Urinary bladder (tissue), 4 donors: ENCODE results near the gene AHDC1. TPM values are rescaled to one million over a fixed set of nuclear protein-coding genes. Genes with fewer than 3 reads are reported as not detected.
"Not testable (repeated sequence)": the region's sequence is repeated elsewhere in the genome, so short reads cannot be mapped to it uniquely, and the experiment has no call there.

ENCODE experiments used
- DNase-seq: peaks from one replicate; pipeline ENCODE4 v3.0.0-alpha.2; 2015; ENCODE audit errors: extremely low spot score
- H3K27ac ChIP-seq: one replicate; pipeline ENCODE4 v1.5.1; 2013; ENCODE audit warnings: low read depth, mild to moderate bottlenecking, moderate library complexity
- H3K36me3 ChIP-seq: one replicate; pipeline ENCODE4 v1.6.1; 2013; ENCODE audit warnings: mild to moderate bottlenecking, moderate library complexity; ENCODE audit not compliant: insufficient read depth
- H3K4me1 ChIP-seq: one replicate; pipeline ENCODE4 v1.6.1; 2013; ENCODE audit warnings: mild to moderate bottlenecking, moderate library complexity; ENCODE audit not compliant: insufficient read depth
- H3K4me3 ChIP-seq: one replicate; pipeline ENCODE4 v1.5.1; 2013; ENCODE audit warnings: low read depth, low read length
- WGBS: extraction: QIAGEN DNeasy Blood & Tissue Kit; methylation state at CpG from one replicate; pipeline ENCODE4 v1.1.7; 2013; 5-methylcytosine and 5-hydroxymethylcytosine counted together
- polyA plus RNA-seq: library from polyadenylated mRNA; stranded (reverse); fragments of 200-250 nt; gene quantifications from one replicate; pipeline ENCODE4 v1.2.3, GENCODE V29; 2013
- total RNA-seq: library from RNA; depleted of rRNA; stranded (reverse); fragments of >200 nt; gene quantifications from one replicate; pipeline ENCODE4 v1.2.3, GENCODE V29; 2014
- donor health status: healthy with polysubstance abuse.
- donor health status: healthy.

Gene AHDC1
- total and polyA plus RNA-seq, 2 donors, result 19.0 to 44.8 TPM

GRCh38 chr1:27503033-27503432 lies 100.9 kb downstream of the AHDC1 start:
- Histone ChIP-seq H3K27ac (no peak overlapping the region), H3K4me1 (peaks cover 2% of the 10 kb centered on the region), H3K4me3 (no peak overlapping the region), H3K36me3 (no peaks in the 10 kb centered on the region)
- no peak for DNase-seq
- 98% methylated on average over 2 of the region's 2 CpGs for WGBS

- not testable (repeated sequence) for H3K27ac ChIP-seq, DNase-seq, H3K4me3 ChIP-seq, H3K4me1 ChIP-seq, H3K36me3 ChIP-seq
- 95% methylated on average over 2 of the region's 2 CpGs for WGBS
Measured at GRCh38 chr1:27501159-27501558, 102.8 kb downstream of the AHDC1 start.

- WGBS, result 97% methylated on average over 2 of the region's 2 CpGs
- Histone ChIP-seq H3K36me3 (no peaks in the 10 kb centered on the region), H3K4me3 (no peak overlapping the region), H3K4me1 (peaks cover 2% of the 10 kb centered on the region), H3K27ac (no peak overlapping the region)
- DNase-seq, result no peak
Measured at GRCh38 chr1:27499142-27499541, 104.8 kb downstream of the AHDC1 start.

GRCh38 chr1:27496604-27497155 lies 107.3 kb downstream of the AHDC1 start:
- H3K4me1 ChIP-seq, result no peaks in the 10 kb centered on the region
- H3K36me3 ChIP-seq, result no peaks in the 10 kb centered on the region
- H3K4me3 ChIP-seq, result no peak overlapping the region
- 24% methylated on average over 8 of the region's 8 CpGs for WGBS
- DNase-seq, result no peak
- no peak overlapping the region for H3K27ac ChIP-seq

GRCh38 chr1:27492796-27493195 lies 111.1 kb downstream of the AHDC1 start:
- no peak for DNase-seq
- no peak overlapping the region for H3K27ac ChIP-seq
- H3K4me3 ChIP-seq, result no peak overlapping the region
- WGBS, result 93% methylated on average over 3 of the region's 3 CpGs
- no peaks in the 10 kb centered on the region for H3K36me3 ChIP-seq
- H3K4me1 ChIP-seq, result no peaks in the 10 kb centered on the region

- H3K4me1 ChIP-seq, result no peaks in the 10 kb centered on the region
- H3K36me3 ChIP-seq, result no peaks in the 10 kb centered on the region
- H3K27ac ChIP-seq, result peak overlapping the region; percentile 49
- no peak for DNase-seq
- H3K4me3 ChIP-seq, result no peak overlapping the region
- WGBS, result 22% methylated on average over 9 of the region's 9 CpGs
Measured at GRCh38 chr1:27491748-27492700, 111.9 kb downstream of the AHDC1 start.

DNA sequence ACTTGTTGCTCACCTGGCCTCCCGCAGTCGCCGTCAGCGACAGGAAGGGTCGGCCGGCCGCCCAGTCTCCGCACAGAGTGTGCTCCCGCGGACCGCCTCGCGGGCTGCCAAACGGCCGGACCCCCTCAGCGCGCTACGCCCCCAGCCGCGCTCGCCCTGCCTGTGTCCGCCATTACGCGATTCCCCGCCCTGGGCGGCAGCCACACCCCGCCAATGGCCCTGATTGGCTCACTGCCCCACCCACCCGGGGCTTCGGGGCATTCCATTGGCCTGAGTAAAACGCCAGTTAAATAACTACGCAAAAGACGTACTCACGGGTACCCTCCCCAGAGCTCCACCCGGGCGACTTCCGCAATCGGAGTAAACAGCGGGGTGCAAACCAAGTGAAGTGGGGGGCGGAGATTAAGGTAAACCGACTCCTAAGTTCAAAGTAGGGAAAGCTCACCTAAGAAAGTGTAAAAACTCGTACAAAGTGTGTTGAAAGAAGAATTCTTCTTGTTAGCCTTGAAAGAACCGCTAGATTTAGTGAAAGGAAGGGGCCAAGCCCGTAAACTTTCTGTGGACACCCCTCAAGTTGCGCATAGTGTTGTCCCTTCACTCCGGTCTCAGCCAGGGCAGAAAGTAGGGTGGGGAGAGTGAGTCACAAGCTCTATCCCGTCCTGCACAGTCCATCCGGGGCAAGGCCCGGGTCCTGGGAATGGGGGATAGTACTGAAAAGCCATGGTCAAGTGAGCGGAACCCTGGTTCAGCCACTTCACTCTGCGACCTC lies 113.8 kb downstream of the AHDC1 start, which contains the start of gene WASF2:
TSS of gene WASF2 (minus strand) at position 195 of the 769 bp plus-strand sequence. CDS start 61,277 bp downstream, outside the sequence.
- WGBS, result 1% methylated on average over 50 of the region's 50 CpGs
- H3K36me3 ChIP-seq, result no peaks in the 10 kb centered on the region
- DNase-seq, result peak; percentile 98
- H3K4me3 ChIP-seq, result peak within 1 kb of the TSS; percentile 90
- peak within 1 kb of the TSS; percentile 99 for H3K27ac ChIP-seq
- H3K4me1 ChIP-seq, result no peaks in the 10 kb centered on the region

DNA sequence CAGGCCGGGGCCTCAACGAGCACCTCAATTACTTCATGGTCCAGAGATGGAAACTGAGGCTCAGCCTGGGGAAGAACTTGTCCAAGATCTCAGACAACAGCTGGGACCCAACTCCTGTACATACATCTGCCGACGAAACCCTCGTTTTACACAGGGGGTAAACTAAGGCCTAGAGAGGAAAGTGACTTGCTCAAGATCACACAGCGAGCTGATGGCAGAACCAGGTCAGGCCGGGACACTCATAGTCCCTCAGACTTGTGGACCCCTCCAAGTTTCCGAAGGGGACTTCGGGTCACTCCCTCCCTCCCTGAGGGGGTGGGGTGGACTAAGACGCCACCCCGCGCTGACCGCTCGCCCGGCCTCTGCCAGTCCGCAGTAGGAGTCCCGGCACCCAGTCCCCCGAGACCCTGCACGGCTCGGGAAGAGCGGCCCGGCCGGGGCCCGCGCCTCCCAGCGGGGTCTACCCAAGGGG lies 114.4 kb downstream of the AHDC1 start:
- under 1% methylated on average over 26 of the region's 26 CpGs for WGBS
- Histone ChIP-seq H3K27ac (peak overlapping the region; percentile 99), H3K4me1 (no peaks in the 10 kb centered on the region), H3K4me3 (peak overlapping the region; percentile 90), H3K36me3 (no peaks in the 10 kb centered on the region)
- DNase-seq, result no peak

GRCh38 chr1:27487966-27488884 lies 115.7 kb downstream of the AHDC1 start:
- H3K36me3 ChIP-seq, result no peaks in the 10 kb centered on the region
- peak overlapping the region; percentile 90 for H3K4me3 ChIP-seq
- no peak for DNase-seq
- 10% methylated on average over 6 of the region's 6 CpGs for WGBS
- H3K4me1 ChIP-seq, result no peaks in the 10 kb centered on the region
- H3K27ac ChIP-seq, result peak overlapping the region; percentile 99

- Histone ChIP-seq H3K27ac (no peak overlapping the region), H3K4me1 (no peaks in the 10 kb centered on the region), H3K36me3 (no peaks in the 10 kb centered on the region), H3K4me3 (no peak overlapping the region)
- WGBS, result 95% methylated on average over 1 of the region's 1 CpG
- no peak for DNase-seq
Measured at GRCh38 chr1:27485363-27485762, 118.6 kb downstream of the AHDC1 start.
